HepG2 (cell line): ENCODE results near the gene LYZL2. TPM values are rescaled to one million over a fixed set of nuclear protein-coding genes. Genes with fewer than 3 reads are reported as not detected.

ENCODE experiments used
- ARID3A ChIP-seq: IDR thresholded peaks from 2 replicates; pipeline ENCODE4 v1.6.1; 2012; ENCODE audit warnings: low read depth, low read length, improper control_type of control experiment
- ARNTL ChIP-seq: sonication (generic); formaldehyde crosslinking; IDR thresholded peaks from 2 replicates; pipeline ENCODE4 v1.4.0; 2020; ENCODE audit warnings: mild to moderate bottlenecking, missing genetic modification reagents
- BORCS8-MEF2B ChIP-seq: sonication (generic); formaldehyde crosslinking; IDR thresholded peaks from 2 replicates; pipeline ENCODE4 v1.8.0; 2022; ENCODE audit warnings: mild to moderate bottlenecking, missing genetic modification reagents
- EHMT2 ChIP-seq: fragments of 200-600 bp; sonication (generic); IDR thresholded peaks from 2 replicates; pipeline ENCODE4 v1.7.0; 2017; ENCODE audit warnings: antibody characterized with exemption, low read depth, low read length, borderline replicate concordance
- FIP1L1 ChIP-seq: fragments of 200-400 bp; formaldehyde crosslinking; IDR thresholded peaks from 2 replicates; pipeline ENCODE4 v1.6.1; 2018; ENCODE audit warnings: low read depth, mild to moderate bottlenecking, low read length, moderate library complexity, borderline replicate concordance; ENCODE audit not compliant: insufficient read depth
- HDAC2 ChIP-seq: sonication (generic); formaldehyde crosslinking; IDR thresholded peaks from 2 replicates; pipeline ENCODE4 v1.4.0; 2020; ENCODE audit warnings: missing genetic modification reagents
- HMG20A ChIP-seq: IDR thresholded peaks from 2 replicates; pipeline ENCODE4 v1.6.1; 2016; ENCODE audit warnings: borderline replicate concordance
- KDM4B ChIP-seq: sonication (generic); formaldehyde crosslinking; IDR thresholded peaks from 2 replicates; pipeline ENCODE4 v1.4.0; 2020; ENCODE audit warnings: missing genetic modification reagents
- MXD3 ChIP-seq: IDR thresholded peaks from 2 replicates; pipeline ENCODE4 v1.6.1; 2016; ENCODE audit warnings: mild to moderate bottlenecking, missing biosample characterization, missing genetic modification reagents
- SNAPC4 ChIP-seq: sonication (generic); formaldehyde crosslinking; IDR thresholded peaks from 2 replicates; pipeline ENCODE4 v1.4.0; 2020; ENCODE audit warnings: mild to moderate bottlenecking, missing genetic modification reagents
- SYNCRIP ChIP-seq: fragments of 200-400 bp; formaldehyde crosslinking; IDR thresholded peaks from 2 replicates; pipeline ENCODE4 v1.6.1; 2018; ENCODE audit warnings: mild to moderate bottlenecking, low read depth, low read length; ENCODE audit not compliant: insufficient read depth
- YEATS2 ChIP-seq: sonication (generic); formaldehyde crosslinking; IDR thresholded peaks from 2 replicates; pipeline ENCODE4 v1.4.0; 2020; ENCODE audit warnings: missing genetic modification reagents, borderline replicate concordance
- ZBTB3 ChIP-seq: sonication (generic); formaldehyde crosslinking; IDR thresholded peaks from 2 replicates; pipeline ENCODE4 v1.4.0; 2020; ENCODE audit warnings: low read depth, mild to moderate bottlenecking, moderate library complexity, missing genetic modification reagents, borderline replicate concordance
- ZC3H13 ChIP-seq: sonication (generic); formaldehyde crosslinking; IDR thresholded peaks from 2 replicates; pipeline ENCODE4 v1.8.1; 2023; ENCODE audit warnings: mild to moderate bottlenecking, missing genetic modification reagents, moderate library complexity
- ZNF138 ChIP-seq: sonication (generic); formaldehyde crosslinking; IDR thresholded peaks from 2 replicates; pipeline ENCODE4 v1.5.0; 2020; ENCODE audit warnings: mild to moderate bottlenecking, low read depth, missing genetic modification reagents
- ZNF18 ChIP-seq: sonication (generic); formaldehyde crosslinking; IDR thresholded peaks from 2 replicates; pipeline ENCODE4 v1.8.0; 2022; ENCODE audit warnings: mild to moderate bottlenecking, missing genetic modification reagents; ENCODE audit not compliant: insufficient replicate concordance
- ZNF225 ChIP-seq: sonication (generic); formaldehyde crosslinking; IDR thresholded peaks from 2 replicates; pipeline ENCODE4 v1.4.0; 2020; ENCODE audit warnings: mild to moderate bottlenecking, missing genetic modification reagents
- ZNF3 ChIP-seq: IDR thresholded peaks from 2 replicates; pipeline ENCODE4 v1.7.0; 2017; ENCODE audit warnings: inconsistent platforms
- ZNF414 ChIP-seq: sonication (generic); formaldehyde crosslinking; IDR thresholded peaks from 2 replicates; pipeline ENCODE4 v1.5.0; 2020; ENCODE audit warnings: missing genetic modification reagents
- ZNF543 ChIP-seq: sonication (generic); formaldehyde crosslinking; IDR thresholded peaks from 2 replicates; pipeline ENCODE4 v1.4.0; 2020; ENCODE audit warnings: mild to moderate bottlenecking, missing genetic modification reagents
- ZNF678 ChIP-seq: sonication (generic); formaldehyde crosslinking; IDR thresholded peaks from 2 replicates; pipeline ENCODE4 v1.4.0; 2020; ENCODE audit warnings: mild to moderate bottlenecking, missing genetic modification reagents
- polyA plus RNA-seq, 8 experiments: library from polyadenylated mRNA; depleted of rRNA in 3 of 8; stranded (reverse) in 7 of 8; unstranded in 1 of 8; fragments of >200 nt; fragmentation: Illumina TruSeq in 4 of 8; extraction: Trizol in 4 of 8; gene quantifications; 2 replicates each; pipeline versions ENCODE4 v1.2.1 to v1.2.3, GENCODE V29; 2011 to 2016; ENCODE audit warnings: low read depth in 4 of 8, missing spikeins in 1 of 8, mixed read lengths in 1 of 8; ENCODE audit not compliant: insufficient read depth in 1 of 8
- total RNA-seq, 5 experiments: library from RNA; depleted of rRNA; stranded (reverse); fragments of >200 nt; fragmentation: Illumina TruSeq; extraction: Trizol; gene quantifications; 2 replicates each; pipeline ENCODE4 v1.2.3, GENCODE V29; 2016; ENCODE audit warnings: low read depth in 1 of 5

Gene LYZL2
- total and polyA plus RNA-seq, 2 of the 13 experiments (the other 11 are each of a cell fraction or from before 2014, with no cell fraction given), result 0.20 to 0.63 TPM

- TF ChIP-seq ZNF18 (CRISPR knock-in tag) (no peak), ZNF138 (CRISPR knock-in tag) (no peak), SNAPC4 (CRISPR knock-in tag) (no peak), ZNF3 (CRISPR knock-in tag) (no peak), EHMT2 (no peak), ARNTL (no peak), ZNF225 (CRISPR knock-in tag) (no peak), KDM4B (no peak), HDAC2 (no peak; the same call in 1 of the 2 replicates), SYNCRIP (no peak), FIP1L1 (no peak), ZNF678 (CRISPR knock-in tag) (no peak), ZBTB3 (CRISPR knock-in tag) (no peak), ARID3A (no peak), ZNF414 (CRISPR knock-in tag) (no peak), MXD3 (CRISPR knock-in tag) (no peak), ZC3H13 (CRISPR knock-in tag) (no peak), ZNF543 (no peak), HMG20A (CRISPR knock-in tag) (peak; percentile 85), YEATS2 (CRISPR knock-in tag) (no peak), BORCS8-MEF2B (CRISPR knock-in tag) (no peak)
These were observed 45.7 kb downstream of the LYZL2 start (continued) for GRCh38 chr10:30583778-30584415.
